Naive thymus-derived CD8-positive, alpha-beta T cell (primary cell): ENCODE measurements around the gene SPINK1. TPM values are rescaled to one million over a fixed set of nuclear protein-coding genes. Genes with fewer than 3 reads are reported as not detected.
"Not testable (repeated sequence)": the region's sequence is repeated elsewhere in the genome, so short reads cannot be mapped to it uniquely, and the experiment has no call there.

ENCODE experiments used
- ATAC-seq, 2 donors: fragments of 150-1000 bp; cut with Tn5 transposase in 1 of 2; sonication (Bioruptor Pico), chemical (Tn5 transposase) in 1 of 2; 1 replicate in 1 of 2; 2 replicates in 1 of 2; pipeline ENCODE4 v1.10.0; 2021; ENCODE audit warnings: mild to moderate bottlenecking in 2 of 2, moderate library complexity in 2 of 2
- POLR2A ChIA-PET: fragments of 350-600 bp; sonication (Branson Sonifier 250); formaldehyde crosslinking; loops from one replicate; lab custom pipeline; 2021; ENCODE audit warnings: antibody characterized with exemption; lab: Charles Lee
- DNase-seq, 10 donors: peaks; one replicate each; pipeline versions ENCODE4 v3.0.0 to v3.0.0-alpha.2; 2020 to 2022
- H3K27ac Mint-ChIP-seq, 10 donors: one replicate each; pipeline ENCODE4 v1.8.0; 2020 to 2022; ENCODE audit warnings: mild to moderate bottlenecking in 10 of 10, mixed read lengths in 10 of 10, moderate library complexity in 4 of 10, inconsistent platforms in 1 of 10
- H3K27me3 Mint-ChIP-seq, 5 donors: one replicate each; pipeline ENCODE4 v1.8.0; 2021 to 2022; ENCODE audit warnings: mixed read lengths in 5 of 5
- H3K36me3 Mint-ChIP-seq, 3 donors: one replicate each; pipeline ENCODE4 v1.8.0; 2020 to 2022; ENCODE audit warnings: mixed read lengths in 3 of 3, mild to moderate bottlenecking in 2 of 3, inconsistent platforms in 1 of 3
- H3K4me1 Mint-ChIP-seq, 4 donors: one replicate each; pipeline ENCODE4 v1.8.0; 2021 to 2022; ENCODE audit warnings: mixed read lengths in 4 of 4
- H3K4me3 Mint-ChIP-seq, 10 donors: one replicate each; pipeline ENCODE4 v1.8.0; 2020 to 2022; ENCODE audit warnings: mild to moderate bottlenecking in 10 of 10, mixed read lengths in 10 of 10, moderate library complexity in 6 of 10, inconsistent platforms in 1 of 10
- H3K9me3 Mint-ChIP-seq, 9 donors: one replicate each; pipeline ENCODE4 v1.8.0; 2020 to 2022; ENCODE audit warnings: mixed read lengths in 9 of 9, mild to moderate bottlenecking in 3 of 9, inconsistent platforms in 1 of 9, moderate library complexity in 1 of 9
- polyA plus RNA-seq, 3 donors: library from polyadenylated mRNA; unstranded; fragments of 300-500 nt; fragmentation: Illumina TruSeq; gene quantifications; one replicate each; pipeline ENCODE4 v1.2.3, GENCODE V29; 2021
- total RNA-seq, 8 experiments: library from RNA in 2 of 8; stranded (reverse) in 2 of 8; gene quantifications; one replicate each; pipeline ENCODE4 v1.2.3 and lab custom pipeline; 2021 to 2026

The SPINK1 gene
- total and polyA plus RNA-seq, 5 experiments from 2014 or later: not detected

GRCh38 chr5:147849226-147849625 is 17.8 kb upstream of the SPINK1 start:
- Mint-ChIP-seq H3K4me1 (no peaks in the 10 kb centered on the region), H3K4me3 (no peak overlapping the region), H3K9me3 (no peaks in the 10 kb centered on the region), H3K27me3 (peaks cover 0 to 14% (median 5%) of the 10 kb centered on the region in 5 donors), H3K36me3 (no peaks in the 10 kb centered on the region), H3K27ac (no peak overlapping the region)
- DNase-seq (no peak), ATAC-seq (no peak)
- POLR2A ChIA-PET: no interaction called here

- Mint-ChIP-seq H3K36me3 (no peaks in the 10 kb centered on the region), H3K27ac (no peak overlapping the region), H3K4me1 (no peaks in the 10 kb centered on the region), H3K4me3 (no peak overlapping the region), H3K27me3 (peaks cover 5 to 29% (median 13%) of the 10 kb centered on the region in 5 donors), H3K9me3 (no peaks in the 10 kb centered on the region)
- DNase-seq (no peak), ATAC-seq (no peak)
- POLR2A ChIA-PET: no interaction called here
Measured at GRCh38 chr5:147845618-147846017, 14.1 kb upstream of the SPINK1 start.

DNA sequence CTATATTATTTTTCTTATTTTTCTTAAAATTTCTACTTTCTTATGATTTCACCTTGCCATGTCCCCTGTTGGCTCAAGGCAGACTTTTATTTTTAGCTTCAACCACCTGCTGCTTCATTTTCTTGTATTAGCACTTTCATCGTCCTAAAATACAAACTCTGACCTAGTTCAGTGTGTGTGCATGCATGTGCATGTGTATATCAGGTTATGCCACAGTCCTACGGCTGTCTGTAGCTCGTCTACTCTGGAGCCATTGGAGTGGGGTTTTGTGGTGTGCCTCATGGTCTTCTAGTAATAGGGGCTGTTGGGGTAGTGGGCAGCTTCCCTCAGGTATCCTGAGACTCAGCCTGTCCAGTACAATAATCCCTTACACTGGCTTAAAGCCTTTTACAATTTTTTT is 13.4 kb upstream of the SPINK1 start:
- no peak for ATAC-seq
- Mint-ChIP-seq H3K9me3 (no peaks in the 10 kb centered on the region), H3K36me3 (no peaks in the 10 kb centered on the region), H3K4me3 (no peak overlapping the region), H3K4me1 (no peaks in the 10 kb centered on the region), H3K27ac (no peak overlapping the region), H3K27me3 (peaks cover 5 to 29% (median 13%) of the 10 kb centered on the region in 5 donors)
- POLR2A ChIA-PET: no interaction called here
- no peak for DNase-seq

GRCh38 chr5:147842869-147843268 is 11.4 kb upstream of the SPINK1 start:
- H3K27ac Mint-ChIP-seq: no peak overlapping the region
- no peaks in the 10 kb centered on the region for H3K36me3 Mint-ChIP-seq
- POLR2A ChIA-PET: no interaction called here
- H3K4me1 Mint-ChIP-seq: no peaks in the 10 kb centered on the region
- DNase-seq (no peak), ATAC-seq (no peak)
- H3K4me3 Mint-ChIP-seq: no peak overlapping the region
- H3K27me3 Mint-ChIP-seq: peaks cover 2 to 26% (median 14%) of the 10 kb centered on the region in 5 donors
- H3K9me3 Mint-ChIP-seq: no peaks in the 10 kb centered on the region

- no peaks in the 10 kb centered on the region for H3K9me3 Mint-ChIP-seq
- ATAC-seq: no peak
- H3K4me3 Mint-ChIP-seq: no peak overlapping the region
- no peak for DNase-seq
- H3K4me1 Mint-ChIP-seq: no peaks in the 10 kb centered on the region
- H3K27ac Mint-ChIP-seq: no peak overlapping the region
- POLR2A ChIA-PET: no interaction called here
- no peaks in the 10 kb centered on the region for H3K36me3 Mint-ChIP-seq
- peaks cover 1 to 16% (median 4%) of the 10 kb centered on the region in 5 donors for H3K27me3 Mint-ChIP-seq
Measured at GRCh38 chr5:147836439-147836838, 5.0 kb upstream of the SPINK1 start.

DNA sequence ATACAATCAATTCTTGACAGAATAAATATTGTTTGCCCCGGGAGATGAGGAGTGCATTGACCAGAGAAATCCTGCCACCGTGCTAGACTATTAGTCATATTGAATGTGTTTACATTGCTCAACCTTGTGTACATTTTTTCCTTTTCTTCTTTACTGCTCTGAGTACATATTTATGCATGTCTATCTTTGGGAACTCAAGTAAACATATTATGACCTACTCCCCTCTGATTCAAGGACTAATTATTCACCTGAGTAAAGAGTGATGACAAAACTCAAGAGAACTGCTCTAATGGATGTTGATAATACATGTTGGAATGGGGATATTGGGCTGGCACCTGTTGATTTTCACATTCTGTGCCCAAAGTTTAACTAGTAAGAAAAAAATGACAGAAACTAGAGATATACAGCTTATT is 3.9 kb upstream of the SPINK1 start:
- POLR2A ChIA-PET: no interaction called here
- Mint-ChIP-seq H3K9me3 (no peaks in the 10 kb centered on the region), H3K36me3 (no peaks in the 10 kb centered on the region), H3K27ac (no peak overlapping the region), H3K4me1 (no peaks in the 10 kb centered on the region), H3K27me3 (peaks cover 0 to 17% (median 4%) of the 10 kb centered on the region in 5 donors), H3K4me3 (no peak overlapping the region)
- DNase-seq: no peak
- ATAC-seq: no peak

GRCh38 chr5:147832541-147832940 is 1.1 kb upstream of the SPINK1 start:
- no peaks in the 10 kb centered on the region for H3K9me3 Mint-ChIP-seq
- no peak overlapping the region for H3K4me3 Mint-ChIP-seq
- no peaks in the 10 kb centered on the region for H3K36me3 Mint-ChIP-seq
- no peaks in the 10 kb centered on the region for H3K4me1 Mint-ChIP-seq
- peaks cover 0 to 23% (median under 1%) of the 10 kb centered on the region in 5 donors for H3K27me3 Mint-ChIP-seq
- ATAC-seq: no peak
- H3K27ac Mint-ChIP-seq: no peak overlapping the region
- POLR2A ChIA-PET: no interaction called here
- no peak for DNase-seq

DNA sequence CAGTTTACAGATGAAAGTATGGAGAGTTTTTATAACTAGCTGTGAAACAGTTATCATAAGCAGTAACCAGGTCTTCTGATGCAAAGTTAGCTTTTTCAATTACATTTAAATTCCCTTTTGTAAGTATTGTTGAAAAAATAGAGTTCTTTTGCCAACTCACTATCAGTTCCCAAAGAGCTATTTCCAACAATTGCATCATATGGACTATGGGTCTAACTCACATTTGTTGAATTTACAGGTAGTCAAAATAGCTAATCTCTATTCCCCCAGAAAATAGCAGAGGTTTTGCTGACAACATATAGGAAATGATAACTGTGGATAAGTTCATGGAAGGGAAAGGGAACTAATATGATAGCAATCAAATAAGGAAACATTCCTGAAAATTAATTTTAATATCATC is 1.4 kb downstream of the SPINK1 start:
- H3K27me3 Mint-ChIP-seq: peaks cover 0 to 19% (median 0%) of the 10 kb centered on the region in 5 donors
- H3K9me3 Mint-ChIP-seq: no peaks in the 10 kb centered on the region
- no peaks in the 10 kb centered on the region for H3K36me3 Mint-ChIP-seq
- ATAC-seq (no peak), DNase-seq (no peak)
- POLR2A ChIA-PET: no interaction called here
- H3K27ac Mint-ChIP-seq: no peak overlapping the region
- H3K4me3 Mint-ChIP-seq: no peak overlapping the region
- no peaks in the 10 kb centered on the region for H3K4me1 Mint-ChIP-seq

- H3K9me3 Mint-ChIP-seq, H3K4me3 Mint-ChIP-seq, H3K4me1 Mint-ChIP-seq, ATAC-seq, DNase-seq, H3K27ac Mint-ChIP-seq, POLR2A ChIA-PET, H3K36me3 Mint-ChIP-seq: not testable (repeated sequence)
- H3K27me3 Mint-ChIP-seq: peaks cover 0 to 13% (median 0%) of the 10 kb centered on the region in 5 donors
Measured at GRCh38 chr5:147827017-147827416, 4.5 kb downstream of the SPINK1 start.

DNA sequence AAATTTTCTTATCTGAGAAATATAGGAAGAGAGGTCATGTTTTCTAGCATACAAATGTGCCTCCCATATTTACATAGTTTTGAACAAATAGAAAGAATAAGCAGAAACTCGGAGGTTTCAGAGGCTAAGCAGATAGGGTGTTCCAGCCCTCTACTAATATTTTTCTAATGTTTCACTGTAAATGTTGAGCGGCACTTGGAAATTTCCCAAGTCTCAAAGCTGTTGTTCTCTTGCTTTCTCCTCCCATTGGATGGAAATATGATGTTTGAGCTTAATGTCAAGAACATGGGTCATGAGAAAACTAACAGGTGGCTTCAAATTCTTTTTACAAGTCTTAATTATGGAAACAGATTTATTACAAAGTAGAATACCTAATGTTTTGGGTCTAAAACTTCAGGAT is 5.1 kb downstream of the SPINK1 start:
- ATAC-seq (no peak), DNase-seq (no peak)
- Mint-ChIP-seq H3K27me3 (peaks cover 0 to 13% (median 6%) of the 10 kb centered on the region in 5 donors), H3K27ac (no peak overlapping the region), H3K9me3 (no peaks in the 10 kb centered on the region), H3K4me3 (no peak overlapping the region), H3K4me1 (no peaks in the 10 kb centered on the region), H3K36me3 (no peaks in the 10 kb centered on the region)
- POLR2A ChIA-PET: no interaction called here

GRCh38 chr5:147822686-147823491 is 8.6 kb downstream of the SPINK1 start:
- peak in 6 of 10 donors; percentile 23 to 72 (median 44) for DNase-seq
- Mint-ChIP-seq H3K4me1 (no peaks in the 10 kb centered on the region), H3K27ac (no peak overlapping the region), H3K27me3 (peaks cover 0 to 9% (median 2%) of the 10 kb centered on the region in 5 donors), H3K36me3 (no peaks in the 10 kb centered on the region), H3K4me3 (no peak overlapping the region), H3K9me3 (no peaks in the 10 kb centered on the region)
- peak; percentile 44 to 56 for ATAC-seq
- POLR2A ChIA-PET: interaction anchor here (0.5 kb wide), 1 partner anchor 195 kb away, joined by 9 read pairs; no protein-coding TSS in a partner anchor

GRCh38 chr5:147822222-147822621 is 9.2 kb downstream of the SPINK1 start:
- H3K4me1 Mint-ChIP-seq, DNase-seq, H3K36me3 Mint-ChIP-seq, H3K9me3 Mint-ChIP-seq, POLR2A ChIA-PET, H3K4me3 Mint-ChIP-seq, H3K27me3 Mint-ChIP-seq, ATAC-seq: not testable (repeated sequence)
- H3K27ac Mint-ChIP-seq: peak overlapping the region in 1 of 10 donors; percentile 49

DNA sequence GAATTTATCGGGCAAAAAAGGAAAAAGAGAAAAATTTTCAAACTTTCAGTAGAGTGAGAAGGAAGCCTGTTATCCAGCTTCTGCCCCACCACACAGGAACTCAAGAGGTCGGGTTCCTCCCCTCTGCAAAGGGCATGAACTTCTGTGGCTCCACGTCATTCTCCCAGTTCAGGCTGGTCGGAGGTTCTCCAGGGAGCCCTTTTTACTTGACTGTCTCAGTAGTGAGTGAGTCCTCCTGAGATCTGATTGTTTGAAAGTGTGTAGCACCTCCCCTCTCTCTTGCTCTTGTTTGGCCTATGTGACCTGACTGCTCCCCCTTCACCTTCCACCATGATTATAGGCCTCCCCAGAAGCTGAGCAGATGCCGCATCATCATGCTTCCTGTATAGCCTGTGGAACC is 9.7 kb downstream of the SPINK1 start:
- no peak for ATAC-seq

More for the DNA sequence above, 9.7 kb downstream of the SPINK1 start:
- Mint-ChIP-seq H3K9me3 (no peaks in the 10 kb centered on the region), H3K36me3 (no peaks in the 10 kb centered on the region), H3K27ac (no peak overlapping the region), H3K27me3 (peaks cover 0 to 9% (median 0%) of the 10 kb centered on the region in 5 donors), H3K4me3 (no peak overlapping the region), H3K4me1 (no peaks in the 10 kb centered on the region)
- POLR2A ChIA-PET: no interaction called here
- DNase-seq: no peak
